Smooth muscle cell (in vitro differentiated cells): Measurements from ENCODE around the gene FMNL1. TPM values are rescaled to one million over a fixed set of nuclear protein-coding genes. Genes with fewer than 3 reads are reported as not detected.

Experiments
- DNase-seq: peaks from one replicate; lab custom pipeline; 2025; ENCODE audit not compliant: unreplicated experiment; lab: John Stamatoyannopoulos, UW
- H2AFZ ChIP-seq: fragments of 200-600 bp; sonication (generic); 2 replicates; pipeline ENCODE4 v1.6.0; 2016; ENCODE audit warnings: antibody characterized with exemption, low read depth, mild to moderate bottlenecking
- H3F3A ChIP-seq: fragments of 200-600 bp; sonication (generic); 2 replicates; pipeline ENCODE4 v1.6.0; 2017; ENCODE audit warnings: antibody characterized with exemption, low read depth
- H3K27ac ChIP-seq: fragments of 200-600 bp; sonication (generic); 2 replicates; pipeline ENCODE4 v1.5.1; 2016; ENCODE audit warnings: low read depth, mild to moderate bottlenecking
- H3K27me3 ChIP-seq: fragments of 200-600 bp; sonication (generic); 2 replicates; pipeline ENCODE4 v1.6.1; 2016; ENCODE audit warnings: low read depth, mild to moderate bottlenecking
- H3K36me3 ChIP-seq: fragments of 200-600 bp; sonication (generic); 2 replicates; pipeline ENCODE4 v1.5.1; 2016; ENCODE audit warnings: low read depth
- H3K4me1 ChIP-seq: fragments of 200-600 bp; sonication (generic); 2 replicates; pipeline ENCODE4 v1.5.1; 2016; ENCODE audit warnings: low read depth
- H3K4me2 ChIP-seq: fragments of 200-600 bp; sonication (generic); 2 replicates; pipeline ENCODE4 v1.6.0; 2016; ENCODE audit warnings: mild to moderate bottlenecking
- H3K4me3 ChIP-seq: fragments of 200-600 bp; sonication (generic); 2 replicates; pipeline ENCODE4 v1.5.1; 2016; ENCODE audit warnings: mild to moderate bottlenecking
- H3K79me2 ChIP-seq: fragments of 200-600 bp; sonication (generic); 2 replicates; pipeline ENCODE4 v1.6.0; 2016; ENCODE audit warnings: low read depth, mild to moderate bottlenecking
- H3K9ac ChIP-seq: fragments of 200-600 bp; sonication (generic); 2 replicates; pipeline ENCODE4 v1.6.0; 2016; ENCODE audit warnings: low read depth
- H3K9me3 ChIP-seq: fragments of 200-600 bp; sonication (generic); replicated peaks from 2 replicates; pipeline ENCODE4 v1.5.1; 2016; ENCODE audit warnings: low read depth
- H4K20me1 ChIP-seq: fragments of 200-600 bp; sonication (generic); 2 replicates; pipeline ENCODE4 v1.6.0; 2016; ENCODE audit warnings: low read depth
- WGBS: methylation state at CpG from one replicate; pipeline ENCODE4 v1.1.7; 2016; ENCODE audit warnings: low lambda C conversion rate; 5-methylcytosine and 5-hydroxymethylcytosine counted together
- polyA plus RNA-seq: library from polyadenylated mRNA; unstranded; fragments of >200 nt; fragmentation: Nextera tagmentation; extraction: Ambion mirVana; gene quantifications from 2 replicates; pipeline ENCODE4 v1.2.1, GENCODE V29; 2016
- total RNA-seq: library from RNA; depleted of rRNA; stranded (reverse); fragments of >200 nt; gene quantifications from 2 replicates; pipeline ENCODE4 v1.2.3, GENCODE V29; 2014
- TF ChIP-seq, protein P1 (sequence below): fragments of 200-600 bp; sonication (generic); IDR thresholded peaks from 2 replicates; pipeline ENCODE4 v1.5.1; 2017; ENCODE audit warnings: borderline replicate concordance, mild to moderate bottlenecking, antibody characterized with exemption; ENCODE audit not compliant: insufficient read depth, poor library complexity, severe bottlenecking

The FMNL1 gene
- total and polyA plus RNA-seq, 2 experiments from 2014 or later, result 0.37 to 0.90 TPM

- no peak overlapping the region for H3K27ac ChIP-seq
- TF ChIP-seq, protein P1, sequence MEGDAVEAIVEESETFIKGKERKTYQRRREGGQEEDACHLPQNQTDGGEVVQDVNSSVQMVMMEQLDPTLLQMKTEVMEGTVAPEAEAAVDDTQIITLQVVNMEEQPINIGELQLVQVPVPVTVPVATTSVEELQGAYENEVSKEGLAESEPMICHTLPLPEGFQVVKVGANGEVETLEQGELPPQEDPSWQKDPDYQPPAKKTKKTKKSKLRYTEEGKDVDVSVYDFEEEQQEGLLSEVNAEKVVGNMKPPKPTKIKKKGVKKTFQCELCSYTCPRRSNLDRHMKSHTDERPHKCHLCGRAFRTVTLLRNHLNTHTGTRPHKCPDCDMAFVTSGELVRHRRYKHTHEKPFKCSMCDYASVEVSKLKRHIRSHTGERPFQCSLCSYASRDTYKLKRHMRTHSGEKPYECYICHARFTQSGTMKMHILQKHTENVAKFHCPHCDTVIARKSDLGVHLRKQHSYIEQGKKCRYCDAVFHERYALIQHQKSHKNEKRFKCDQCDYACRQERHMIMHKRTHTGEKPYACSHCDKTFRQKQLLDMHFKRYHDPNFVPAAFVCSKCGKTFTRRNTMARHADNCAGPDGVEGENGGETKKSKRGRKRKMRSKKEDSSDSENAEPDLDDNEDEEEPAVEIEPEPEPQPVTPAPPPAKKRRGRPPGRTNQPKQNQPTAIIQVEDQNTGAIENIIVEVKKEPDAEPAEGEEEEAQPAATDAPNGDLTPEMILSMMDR, result peak; percentile 45
- no peaks in the 10 kb centered on the region for H3K4me1 ChIP-seq
- no peak overlapping the region for H3K4me3 ChIP-seq
- H3K4me2 ChIP-seq, result no peak overlapping the region
- no peaks in the 10 kb centered on the region for H3K9me3 ChIP-seq
- 84% methylated on average over 13 of the region's 13 CpGs for WGBS
- no peaks in the 10 kb centered on the region for H3F3A ChIP-seq
- H4K20me1 ChIP-seq, result peaks cover 3% of the 10 kb centered on the region
- no peak for DNase-seq
- H3K27me3 ChIP-seq, result no peaks in the 10 kb centered on the region
- no peaks in the 10 kb centered on the region for H3K36me3 ChIP-seq
- no peak overlapping the region for H2AFZ ChIP-seq
- H3K9ac ChIP-seq, result no peak overlapping the region
- H3K79me2 ChIP-seq, result no peaks in the 10 kb centered on the region
Observed at GRCh38 chr17:45270828-45271418, 49.2 kb downstream of the FMNL1 start.

GRCh38 chr17:45271603-45272002 lies 49.9 kb downstream of the FMNL1 start:
- Histone ChIP-seq H3K4me1 (no peaks in the 10 kb centered on the region), H3K4me3 (no peak overlapping the region), H4K20me1 (no peaks in the 10 kb centered on the region), H3F3A (no peaks in the 10 kb centered on the region), H3K27me3 (no peaks in the 10 kb centered on the region), H3K9me3 (no peaks in the 10 kb centered on the region), H3K27ac (no peak overlapping the region), H3K79me2 (no peaks in the 10 kb centered on the region), H2AFZ (no peak overlapping the region), H3K36me3 (no peaks in the 10 kb centered on the region), H3K4me2 (no peak overlapping the region), H3K9ac (no peak overlapping the region)
- TF ChIP-seq, protein P1, result no peak
- WGBS, result 94% methylated on average over 3 of the region's 3 CpGs
- DNase-seq, result no peak

DNA sequence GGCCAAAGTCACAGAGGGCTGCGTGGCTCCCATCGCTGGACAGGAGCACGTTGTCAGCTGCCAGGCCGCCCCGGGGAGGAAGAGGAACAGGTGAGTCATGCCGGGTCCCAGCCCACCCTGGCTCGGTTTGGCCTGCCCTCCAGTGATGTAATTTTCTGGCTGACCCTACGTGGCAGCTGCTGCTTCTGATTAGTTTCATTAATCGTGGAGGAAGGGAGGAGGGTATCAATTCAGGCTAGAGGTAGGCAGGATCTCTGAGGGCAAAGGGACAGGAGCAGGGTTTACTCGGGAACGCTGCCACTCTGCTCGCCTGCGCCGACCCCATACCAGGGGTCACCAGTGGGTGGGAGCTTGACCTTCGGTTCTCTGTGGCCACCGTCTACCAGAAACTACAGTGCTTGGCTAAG lies 51.9 kb downstream of the FMNL1 start:
- H4K20me1 ChIP-seq, result no peaks in the 10 kb centered on the region

More for the DNA sequence above, 51.9 kb downstream of the FMNL1 start:
- Histone ChIP-seq H3K27ac (no peak overlapping the region), H3K4me2 (no peak overlapping the region), H3K27me3 (no peaks in the 10 kb centered on the region), H3K4me1 (no peaks in the 10 kb centered on the region), H3K36me3 (no peaks in the 10 kb centered on the region), H3K4me3 (no peak overlapping the region), H3K9me3 (no peaks in the 10 kb centered on the region), H3F3A (no peaks in the 10 kb centered on the region), H3K79me2 (no peaks in the 10 kb centered on the region), H3K9ac (no peak overlapping the region), H2AFZ (no peak overlapping the region)
- no peak for DNase-seq
- WGBS, result 94% methylated on average over 16 of the region's 16 CpGs
- TF ChIP-seq, protein P1, result no peak
